ENCODE data around the gene RASGRP1. TPM values are rescaled to one million over a fixed set of nuclear protein-coding genes. Genes with fewer than 3 reads are reported as not detected.

Gene RASGRP1
- total RNA-seq, 2 experiments from 2014 or later = 105 to 106 TPM

GRCh38 chr15:38454696-38455090 is 109.9 kb downstream of the RASGRP1 start:
- no peak for TF ChIP-seq CTCF (IDR thresholded peaks at IDR 0.05)
- Mint-ChIP-seq H3K36me3 (ENCODE audit: low read depth) (peaks cover 9% of the 10 kb centered on the region), H3K4me1 (ENCODE audit: low read depth) (peaks cover 33% of the 10 kb centered on the region), H3K4me3 (peak overlapping the region; percentile 95), H3K27me3 (no peaks in the 10 kb centered on the region), H3K9me3 (no peaks in the 10 kb centered on the region), H3K27ac (peak overlapping the region; percentile 93)
- intact Hi-C loops (cut with micrococcal nuclease) = no loop called here
- no peak for ATAC-seq
- ChIA-PET POLR2A (interaction anchor here (1.0 to 3.2 kb wide), 10 partner anchors 13 to 245 kb away, joined by 3 to 18 read pairs (median 4); no protein-coding TSS in a partner anchor), CTCF (interaction anchor here (0.9 to 3.7 kb wide), 19 partner anchors 9 to 253 kb away, joined by 3 to 63 read pairs (median 6); partner anchors contain the start of gene RASGRP1)
- no peak for DNase-seq

- intact Hi-C loops (cut with micrococcal nuclease) = no loop called here
- Mint-ChIP-seq H3K4me3 (peak within 1 kb of the TSS; percentile 95), H3K27ac (peak within 1 kb of the TSS; percentile 93), H3K9me3 (no peaks in the 10 kb centered on the region), H3K4me1 (ENCODE audit: low read depth) (peaks cover 30% of the 10 kb centered on the region), H3K36me3 (ENCODE audit: low read depth) (peaks cover 9% of the 10 kb centered on the region), H3K27me3 (no peaks in the 10 kb centered on the region)
- POLR2A ChIA-PET = interaction anchor here (0.7 to 3.2 kb wide), 13 partner anchors 11 to 245 kb away, joined by 3 to 18 read pairs (median 3); no protein-coding TSS in a partner anchor
- peak; percentile 95 for ATAC-seq
- CTCF ChIA-PET = interaction anchor here (0.6 to 3.7 kb wide), 19 partner anchors 10 to 253 kb away, joined by 3 to 63 read pairs (median 6); partner anchors contain the start of gene RASGRP1
- no peak for TF ChIP-seq CTCF (IDR thresholded peaks at IDR 0.05)
- peak; percentile 89 for DNase-seq
These were observed 110.5 kb downstream of the RASGRP1 start, which contains the start of gene FAM98B for GRCh38 chr15:38453971-38454695. FAM98B (plus strand) TSS chr15:38454127; CDS start chr15:38454162, 35 bp downstream.

GRCh38 chr15:38441130-38441519 is 123.5 kb downstream of the RASGRP1 start:
- ChIA-PET CTCF (interaction anchor here (0.7 to 5.8 kb wide), 37 partner anchors 8 to 1139 kb away, joined by 3 to 225 read pairs (median 6); partner anchors contain the start of gene FAM98B), POLR2A (interaction anchor here (1.3 to 2.9 kb wide), 3 partner anchors 13 to 259 kb away, joined by 4 to 18 read pairs (median 5); partner anchors contain the start of gene FAM98B)
- Mint-ChIP-seq H3K4me1 (ENCODE audit: low read depth) (peaks cover 9% of the 10 kb centered on the region), H3K4me3 (no peak overlapping the region), H3K27ac (no peak overlapping the region), H3K9me3 (peaks cover 3% of the 10 kb centered on the region), H3K27me3 (peaks cover 8% of the 10 kb centered on the region), H3K36me3 (ENCODE audit: low read depth) (no peaks in the 10 kb centered on the region)
- TF ChIP-seq CTCF (IDR thresholded peaks at IDR 0.05) = no peak
- intact Hi-C loops (cut with micrococcal nuclease) = loop anchor here (2.0 kb wide), 1 partner anchor 250 kb away; no protein-coding TSS in a partner anchor
- no peak for DNase-seq
- ATAC-seq = no peak

GRCh38 chr15:38440353-38441129 is 124.1 kb downstream of the RASGRP1 start:
- Mint-ChIP-seq H3K27me3 (peaks cover 8% of the 10 kb centered on the region), H3K9me3 (peaks cover 3% of the 10 kb centered on the region), H3K27ac (no peak overlapping the region), H3K4me1 (ENCODE audit: low read depth) (peaks cover 9% of the 10 kb centered on the region), H3K4me3 (no peak overlapping the region), H3K36me3 (ENCODE audit: low read depth) (no peaks in the 10 kb centered on the region)
- POLR2A ChIA-PET = interaction anchor here (1.5 to 2.9 kb wide), 2 partner anchors 14 to 259 kb away, joined by 4 to 18 read pairs; partner anchors contain the start of gene FAM98B
- DNase-seq (peak; percentile 70), ATAC-seq (peak; percentile 95)
- intact Hi-C loops (cut with micrococcal nuclease) = loop anchor here (2.0 kb wide), 1 partner anchor 250 kb away; no protein-coding TSS in a partner anchor
- CTCF ChIA-PET = interaction anchor here (0.6 to 5.8 kb wide), 56 partner anchors 8 to 1140 kb away, joined by 3 to 225 read pairs (median 5); partner anchors contain the start of genes FAM98B and SPRED1
- TF ChIP-seq CTCF (IDR thresholded peaks at IDR 0.05) = peak; percentile 96

Other genes with a start within 250 kb of the RASGRP1 start
- 10 to 100 TPM; 51.0 to 61.8 TPM for gene FAM98B, start 110.7 kb downstream of the RASGRP1 start, total RNA-seq